Endothelial cell of umbilical vein (primary cell): ENCODE measurements around the gene SS18L1. TPM values are rescaled to one million over a fixed set of nuclear protein-coding genes. Genes with fewer than 3 reads are reported as not detected.

ENCODE experiments used
- BruUV-seq: library from RNA; stranded (reverse); fragments of 400-500 nt; replicated peaks from 2 replicates; lab custom pipeline; 2021; lab: Mats Ljungman, UMichigan
- CTCF ChIA-PET: fragments of 300-600, 350-600 bp; sonication (Branson Sonifier 250); formaldehyde crosslinking; loops from one replicate; lab custom pipeline; 2021; ENCODE audit warnings: antibody characterized with exemption, inconsistent platforms; lab: Charles Lee
- POLR2A ChIA-PET: fragments of 300-600, 350-600 bp; sonication (Branson Sonifier 250); formaldehyde crosslinking; loops from one replicate; lab custom pipeline; 2021; ENCODE audit warnings: antibody characterized with exemption, inconsistent platforms; lab: Charles Lee
- DNase-seq: peaks from one replicate; pipeline ENCODE4 v3.0.0-alpha.2; 2011; ENCODE audit warnings: low read depth, low spot score
- FAIRE-seq: peaks from 2 replicates; lab custom pipeline; 2011; peaks lifted over from hg19 to GRCh38; lab: Jason Lieb, UNC
- H2AFZ ChIP-seq: 2 replicates; pipeline ENCODE4 v1.6.0; 2012; ENCODE audit warnings: low read depth, low read length, control low read depth, inconsistent platforms
- H3K27ac ChIP-seq: 2 replicates; pipeline ENCODE4 v1.5.1; 2011; ENCODE audit warnings: low read depth, mild to moderate bottlenecking, control low read depth, low read length, moderate library complexity; ENCODE audit not compliant: insufficient read depth
- H3K27me3 ChIP-seq, 2 experiments: 2 replicates each; pipeline versions ENCODE4 v1.6.0 to v1.6.1; 2011; ENCODE audit warnings: low read length in 2 of 2, mixed read lengths in 1 of 2; ENCODE audit not compliant: control insufficient read depth in 2 of 2, insufficient read depth in 2 of 2
- H3K36me3 ChIP-seq, 2 experiments: 2 replicates in 1 of 2; 3 replicates in 1 of 2; pipeline ENCODE4 v1.5.1; 2011; ENCODE audit warnings: low read length in 2 of 2, mild to moderate bottlenecking in 1 of 2, moderate library complexity in 1 of 2; ENCODE audit not compliant: control insufficient read depth in 2 of 2, insufficient read depth in 2 of 2; ENCODE audit errors: extremely low read depth in 1 of 2
- H3K4me1 ChIP-seq: 3 replicates; pipeline ENCODE4 v1.5.1; 2011; ENCODE audit warnings: mild to moderate bottlenecking, low read length; ENCODE audit not compliant: control insufficient read depth, insufficient read depth; ENCODE audit errors: extremely low read depth
- H3K4me2 ChIP-seq: 2 replicates; pipeline ENCODE4 v1.6.1; 2011; ENCODE audit warnings: low read length, control low read depth, mixed read lengths; ENCODE audit not compliant: insufficient read depth
- H3K4me3 ChIP-seq, 3 experiments: fragments of 200-600 bp in 1 of 3; sonication (generic), shearing (Covaris generic) in 1 of 3; replicated peaks in 1 of 3; 2 replicates each; pipeline ENCODE4 v1.5.1; 2011 to 2016; ENCODE audit warnings: control low read depth in 3 of 3, low read length in 3 of 3, mild to moderate bottlenecking in 2 of 3, inconsistent platforms in 1 of 3, low read depth in 1 of 3, moderate library complexity in 1 of 3; ENCODE audit not compliant: insufficient read depth in 1 of 3
- H3K79me2 ChIP-seq: 2 replicates; pipeline ENCODE4 v1.6.0; 2012; ENCODE audit warnings: low read length, inconsistent platforms; ENCODE audit not compliant: control insufficient read depth, insufficient read depth
- H3K9ac ChIP-seq: replicated peaks from 2 replicates; pipeline ENCODE3; 2011; ENCODE audit warnings: low read length, control low read depth; ENCODE audit not compliant: insufficient read depth; ENCODE audit errors: extremely low read depth
- H3K9me1 ChIP-seq: replicated peaks from 3 replicates; pipeline ENCODE4 v1.6.0; 2011; ENCODE audit warnings: mild to moderate bottlenecking, low read length; ENCODE audit not compliant: control insufficient read depth, insufficient read depth; ENCODE audit errors: extremely low read depth
- H3K9me3 ChIP-seq: replicated peaks from 2 replicates; pipeline ENCODE4 v1.5.1; 2012; ENCODE audit warnings: low read length, inconsistent platforms; ENCODE audit not compliant: control insufficient read depth, insufficient read depth
- H4K20me1 ChIP-seq: replicated peaks from 2 replicates; pipeline ENCODE3; 2011; ENCODE audit warnings: mild to moderate bottlenecking, low read length; ENCODE audit not compliant: control insufficient read depth, insufficient read depth; ENCODE audit errors: extremely low read depth
- CTCF ChIP-seq, 2 donors: IDR thresholded peaks; 1 replicate in 1 of 2; 2 replicates in 1 of 2; pipeline ENCODE4 v1.5.1; 2011; ENCODE audit warnings: low read length in 2 of 2, mild to moderate bottlenecking in 2 of 2, moderate library complexity in 2 of 2, control low read depth in 1 of 2, inconsistent platforms in 1 of 2, low read depth in 1 of 2; ENCODE audit not compliant: insufficient read depth in 1 of 2; ENCODE audit errors: extremely low read depth in 1 of 2
- EZH2 ChIP-seq: IDR thresholded peaks from 2 replicates; pipeline ENCODE4 v1.6.1; 2012; ENCODE audit warnings: borderline replicate concordance, low read depth, mild to moderate bottlenecking, moderate library complexity, low read length, inconsistent platforms; ENCODE audit not compliant: severe bottlenecking
- FOS ChIP-seq: IDR thresholded peaks from 2 replicates; pipeline ENCODE4 v1.6.1; 2011; ENCODE audit warnings: mild to moderate bottlenecking, low read length, moderate library complexity, borderline replicate concordance; ENCODE audit not compliant: insufficient read depth
- GATA2 ChIP-seq: IDR thresholded peaks from 2 replicates; pipeline ENCODE4 v1.7.0; 2011; ENCODE audit warnings: low read depth, mild to moderate bottlenecking, moderate library complexity, mixed read lengths, low read length; ENCODE audit not compliant: insufficient read length, insufficient read depth
- JUN ChIP-seq: IDR thresholded peaks from 2 replicates; pipeline ENCODE4 v1.6.1; 2011; ENCODE audit warnings: borderline replicate concordance, low read depth; ENCODE audit not compliant: insufficient read length, insufficient read depth
- MAX ChIP-seq: IDR thresholded peaks from 2 replicates; pipeline ENCODE4 v1.6.1; 2011; ENCODE audit not compliant: insufficient read depth, insufficient read length
- MYC ChIP-seq: IDR thresholded peaks from one replicate; pipeline ENCODE4 v1.6.1; 2011; ENCODE audit warnings: mild to moderate bottlenecking, low read depth, low read length
- POLR2A ChIP-seq: IDR thresholded peaks from 2 replicates; pipeline ENCODE4 v1.6.1; 2012; ENCODE audit warnings: low read depth, mild to moderate bottlenecking, control low read depth, low read length
- POLR2AphosphoS5 ChIP-seq: IDR thresholded peaks from 2 replicates; pipeline ENCODE4 v1.6.1; 2012; ENCODE audit warnings: low read depth, mild to moderate bottlenecking, control low read depth, low read length, moderate library complexity; ENCODE audit not compliant: insufficient read depth
- dilution Hi-C: fragments of 300-500 bp; cut with MboI; formaldehyde crosslinking; loops from one replicate; pipeline ENCODE4 v1.15.0; 2019; ENCODE audit warnings: low sequenced_read_pairs; ENCODE audit not compliant: extremely low pct_ligation_motif_present
- intact Hi-C: fragments of 100-400 bp; cut with micrococcal nuclease; formaldehyde crosslinking; loops from one replicate; pipeline ENCODE4 v1.10.0; 2022
- polyA plus RNA-seq, 4 experiments: library from polyadenylated mRNA; depleted of rRNA in 3 of 4; stranded (reverse) in 3 of 4; unstranded in 1 of 4; fragments of >200 nt; gene quantifications; 2 replicates each; pipeline versions ENCODE4 v1.2.1 to v1.2.3, GENCODE V29; 2011 to 2012; ENCODE audit warnings: missing spikeins in 1 of 4
- total RNA-seq: library from RNA; stranded (reverse); gene quantifications from 2 replicates; pipeline ENCODE4 v1.2.3, GENCODE V29; 2021

Gene SS18L1
- total and polyA plus RNA-seq, 2 donors (not counting 3 experiments of a cell fraction or from before 2014, with no cell fraction given) = 15.4 to 21.7 TPM

- no peak overlapping the region for H3K9ac ChIP-seq
- no peak overlapping the region for H3K4me2 ChIP-seq
- intact Hi-C loops = no loop called here
- dilution Hi-C loops = no loop called here
- peaks cover 92% of the 10 kb centered on the region for H3K79me2 ChIP-seq
- H3K4me1 ChIP-seq = peaks cover 8% of the 10 kb centered on the region
- H3K4me3 ChIP-seq = no peak overlapping the region
- H3K36me3 ChIP-seq = peaks cover 2% of the 10 kb centered on the region in 2 experiments
- BruUV-seq = no TSS peak
- FAIRE-seq (no peak), DNase-seq (no peak)
- no peak for TF ChIP-seq POLR2A
- TF ChIP-seq FOS = no peak
- no peak for TF ChIP-seq MAX
- no peak for TF ChIP-seq MYC
- no peak for TF ChIP-seq POLR2AphosphoS5
- TF ChIP-seq JUN = no peak
- TF ChIP-seq GATA2 = no peak
- no peak for TF ChIP-seq EZH2
- no peak for TF ChIP-seq CTCF (IDR thresholded peaks at IDR 0.05; ENCODE audit: extremely low read depth in 1 of 2, insufficient read depth in 1 of 2, low read depth in 1 of 2, low read length in 2 of 2)
- peaks cover 3% of the 10 kb centered on the region for H4K20me1 ChIP-seq
- no peaks in the 10 kb centered on the region for H3K9me1 ChIP-seq
- CTCF ChIA-PET = no interaction called here
- no peak overlapping the region for H3K27ac ChIP-seq
- no peaks in the 10 kb centered on the region for H3K9me3 ChIP-seq
- H2AFZ ChIP-seq = no peak overlapping the region
- H3K27me3 ChIP-seq = no peaks in the 10 kb centered on the region
- POLR2A ChIA-PET = no interaction called here
These were observed 5.3 kb downstream of the SS18L1 start for GRCh38 chr20:62148908-62149314.
